K562 treated with DMSO at 1 percent for 4 hours (cell line): ENCODE data around the gene ADCK1. TPM values are rescaled to one million over a fixed set of nuclear protein-coding genes. Genes with fewer than 3 reads are reported as not detected.

ENCODE experiments used
- total RNA-seq: library from RNA; unstranded; fragments of 300-600 nt; gene quantifications from 2 replicates; pipeline ENCODE4 v1.2.3, GENCODE V29; 2022; ENCODE audit not compliant: insufficient read depth

ADCK1 gene, protein sequence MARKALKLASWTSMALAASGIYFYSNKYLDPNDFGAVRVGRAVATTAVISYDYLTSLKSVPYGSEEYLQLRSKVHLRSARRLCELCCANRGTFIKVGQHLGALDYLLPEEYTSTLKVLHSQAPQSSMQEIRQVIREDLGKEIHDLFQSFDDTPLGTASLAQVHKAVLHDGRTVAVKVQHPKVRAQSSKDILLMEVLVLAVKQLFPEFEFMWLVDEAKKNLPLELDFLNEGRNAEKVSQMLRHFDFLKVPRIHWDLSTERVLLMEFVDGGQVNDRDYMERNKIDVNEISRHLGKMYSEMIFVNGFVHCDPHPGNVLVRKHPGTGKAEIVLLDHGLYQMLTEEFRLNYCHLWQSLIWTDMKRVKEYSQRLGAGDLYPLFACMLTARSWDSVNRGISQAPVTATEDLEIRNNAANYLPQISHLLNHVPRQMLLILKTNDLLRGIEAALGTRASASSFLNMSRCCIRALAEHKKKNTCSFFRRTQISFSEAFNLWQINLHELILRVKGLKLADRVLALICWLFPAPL
- 9.0 and 15.6 TPM in 2 replicates for total RNA-seq

DNA sequence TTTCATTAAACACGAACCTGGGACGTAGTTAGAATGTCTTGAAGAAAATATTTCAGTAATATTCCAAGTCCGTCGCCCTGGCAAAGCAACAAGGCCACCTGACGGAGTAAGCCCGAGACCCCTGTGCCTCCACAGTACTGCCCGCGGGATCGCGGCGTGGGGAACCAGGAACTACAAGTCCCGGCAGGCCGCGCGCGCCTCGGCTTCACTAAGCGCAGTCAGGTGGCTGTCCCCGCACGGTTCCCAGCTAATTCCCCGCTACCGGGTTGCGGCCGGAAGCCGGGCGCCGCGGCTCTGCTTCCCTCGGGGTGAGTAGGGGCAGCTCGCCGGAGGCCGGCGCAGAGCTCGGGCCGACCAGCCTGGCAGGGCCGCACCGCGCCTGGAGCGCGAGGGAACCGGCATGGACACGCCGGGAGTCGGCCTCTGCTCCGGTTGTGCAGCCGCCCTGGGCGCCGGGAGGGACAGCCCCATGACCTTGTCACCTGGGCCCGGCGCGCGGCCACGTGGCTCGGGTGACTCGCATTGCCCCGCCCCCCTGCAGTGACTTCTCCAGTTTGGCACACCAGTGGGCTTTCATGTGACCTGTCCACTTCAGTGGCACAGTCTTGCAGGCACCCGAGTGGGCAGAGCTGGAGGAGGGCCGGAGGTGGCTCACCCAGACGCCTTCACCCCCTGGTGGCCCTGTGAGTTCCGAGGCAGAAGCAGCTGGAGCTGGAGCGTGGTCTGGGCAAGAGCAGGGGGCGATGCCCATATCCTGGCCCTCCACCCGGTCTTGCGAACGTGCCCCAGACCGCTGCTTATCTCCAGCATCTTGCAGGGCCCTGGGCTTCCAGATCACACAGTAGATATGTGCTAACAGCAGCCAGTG lies at the start of gene ADCK1:
Gene ADCK1, plus strand, starts transcription at position 247 of the 868 bp plus-strand sequence. CDS start 18,870 bp downstream, outside the sequence.

DNA sequence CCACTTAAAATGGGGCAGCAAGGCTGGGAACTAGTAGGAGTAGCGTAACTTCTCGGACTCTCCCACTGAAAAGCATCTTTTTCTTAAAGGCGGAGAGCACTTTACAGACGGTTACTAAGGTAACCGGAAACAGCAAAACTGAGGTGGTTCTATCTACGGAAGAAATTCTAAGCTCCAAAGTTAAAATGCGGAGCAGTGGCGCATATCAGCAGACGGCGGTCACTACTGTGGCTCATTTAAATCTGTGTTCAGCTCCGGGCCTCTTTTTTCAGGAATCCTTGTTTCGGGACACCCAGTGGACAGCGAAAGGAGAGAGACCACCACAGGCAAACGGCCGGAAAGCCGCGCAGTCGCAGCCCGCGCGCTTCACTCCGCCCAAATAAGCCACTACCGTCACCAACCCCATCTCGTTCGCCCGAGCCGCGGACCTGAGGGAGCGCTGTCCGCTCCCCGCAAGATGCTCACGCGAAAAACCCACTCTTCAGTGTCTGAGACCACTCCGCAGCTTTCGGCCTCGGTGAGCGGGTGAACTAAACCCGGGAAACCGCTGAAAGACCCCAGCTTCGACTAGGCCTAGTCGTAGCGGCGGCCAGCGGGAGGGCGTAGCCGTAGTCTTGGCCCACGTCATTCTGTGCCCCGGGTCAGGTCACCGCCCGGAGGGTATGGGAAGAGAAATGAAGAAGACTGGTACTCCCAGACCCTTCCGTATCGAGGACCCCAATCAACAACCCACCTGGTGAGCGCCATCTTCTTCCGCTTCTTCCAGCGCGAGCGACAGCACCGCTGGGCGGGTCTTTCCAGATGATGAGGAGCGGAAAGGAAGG lies 39.3 kb upstream of the ADCK1 start, which contains the start of gene SNW1:
Gene SNW1, minus strand, starts transcription at position 776 of the 824 bp plus-strand sequence. Its CDS starts 29 bp downstream, at position 747.

Other genes starting within 250 kb of the ADCK1 start
- 10.4 and 12.2 TPM in 2 replicates for gene SPTLC2, start 183.5 kb upstream of the ADCK1 start, total RNA-seq
- gene ALKBH1, start 92.1 kb upstream of the ADCK1 start, total RNA-seq = 8.1 and 8.4 TPM in 2 replicates
- 160 and 165 TPM in 2 replicates for gene SLIRP, start 92.0 kb upstream of the ADCK1 start, total RNA-seq
- gene SNW1, start 39.0 kb upstream of the ADCK1 start, total RNA-seq = 62.2 and 65.2 TPM in 2 replicates